Cerebellar cortex (tissue), 1 donor: ENCODE data around the gene PDSS1.
A peak's percentile ranks its signal among the peaks of the same experiment; 100 is the strongest.
"Not testable (repeated sequence)": the region's sequence is repeated elsewhere in the genome, so short reads cannot be mapped to it uniquely, and the experiment has no call there.

Experiments used
- DNase-seq: peaks from one replicate; pipeline ENCODE4 v3.0.0-alpha.2; 2015; ENCODE audit warnings: low spot score

The PDSS1 gene

GRCh38 chr10:26739071-26739631 is 41.6 kb downstream of the PDSS1 start:
- no peak for DNase-seq

- peak; percentile 31 for DNase-seq
These were observed 43.9 kb downstream of the PDSS1 start for GRCh38 chr10:26741368-26741767.

- no peak for DNase-seq
These were observed 45.6 kb downstream of the PDSS1 start for GRCh38 chr10:26743091-26743490.

GRCh38 chr10:26743841-26744240 is 46.3 kb downstream of the PDSS1 start:
- DNase-seq, result no peak

GRCh38 chr10:26746061-26746460 is 48.6 kb downstream of the PDSS1 start:
- DNase-seq, result no peak

GRCh38 chr10:26755443-26755903 is 58.0 kb downstream of the PDSS1 start:
- no peak for DNase-seq

GRCh38 chr10:26759008-26759407 is 61.5 kb downstream of the PDSS1 start:
- no peak for DNase-seq

GRCh38 chr10:26765549-26765948 is 68.0 kb downstream of the PDSS1 start:
- DNase-seq, result no peak

GRCh38 chr10:26770069-26770468 is 72.6 kb downstream of the PDSS1 start:
- DNase-seq, result no peak

GRCh38 chr10:26773633-26774032 is 76.1 kb downstream of the PDSS1 start:
- DNase-seq, result no peak

GRCh38 chr10:26776258-26776657 is 78.8 kb downstream of the PDSS1 start:
- DNase-seq, result no peak

GRCh38 chr10:26777686-26778085 is 80.2 kb downstream of the PDSS1 start:
- no peak for DNase-seq

- DNase-seq, result no peak
These were observed 81.8 kb downstream of the PDSS1 start for GRCh38 chr10:26779176-26779860.

- DNase-seq, result no peak
These were observed 82.7 kb downstream of the PDSS1 start for GRCh38 chr10:26780106-26780792.

GRCh38 chr10:26780793-26781601 is 83.5 kb downstream of the PDSS1 start:
- no peak for DNase-seq

GRCh38 chr10:26781797-26782196 is 84.3 kb downstream of the PDSS1 start:
- DNase-seq, result no peak

- peak; percentile 86 for DNase-seq
These were observed 89.9 kb downstream of the PDSS1 start for GRCh38 chr10:26787362-26787761.

- DNase-seq, result not testable (repeated sequence)
These were observed 92.3 kb downstream of the PDSS1 start for GRCh38 chr10:26789779-26790178.

- DNase-seq, result no peak
These were observed 92.9 kb downstream of the PDSS1 start for GRCh38 chr10:26790221-26790995.

- peak; percentile 66 for DNase-seq
These were observed 95.4 kb downstream of the PDSS1 start for GRCh38 chr10:26792758-26793495.
